Measurements from ENCODE around the gene MORN5.
A peak's percentile ranks its signal among the peaks of the same experiment; 100 is the strongest.

Gene MORN5

GRCh38 chr9:122197882-122198281 lies 38.2 kb downstream of the MORN5 start:
- CTCF ChIA-PET = no interaction called here
- Mint-ChIP-seq H3K27me3 (peaks cover 10% of the 10 kb centered on the region), H3K9me3 (no peaks in the 10 kb centered on the region), H3K27ac (no peak overlapping the region), H3K4me1 (no peaks in the 10 kb centered on the region), H3K4me3 (no peak overlapping the region), H3K36me3 (no peaks in the 10 kb centered on the region)
- DNase-seq = no peak

DNA sequence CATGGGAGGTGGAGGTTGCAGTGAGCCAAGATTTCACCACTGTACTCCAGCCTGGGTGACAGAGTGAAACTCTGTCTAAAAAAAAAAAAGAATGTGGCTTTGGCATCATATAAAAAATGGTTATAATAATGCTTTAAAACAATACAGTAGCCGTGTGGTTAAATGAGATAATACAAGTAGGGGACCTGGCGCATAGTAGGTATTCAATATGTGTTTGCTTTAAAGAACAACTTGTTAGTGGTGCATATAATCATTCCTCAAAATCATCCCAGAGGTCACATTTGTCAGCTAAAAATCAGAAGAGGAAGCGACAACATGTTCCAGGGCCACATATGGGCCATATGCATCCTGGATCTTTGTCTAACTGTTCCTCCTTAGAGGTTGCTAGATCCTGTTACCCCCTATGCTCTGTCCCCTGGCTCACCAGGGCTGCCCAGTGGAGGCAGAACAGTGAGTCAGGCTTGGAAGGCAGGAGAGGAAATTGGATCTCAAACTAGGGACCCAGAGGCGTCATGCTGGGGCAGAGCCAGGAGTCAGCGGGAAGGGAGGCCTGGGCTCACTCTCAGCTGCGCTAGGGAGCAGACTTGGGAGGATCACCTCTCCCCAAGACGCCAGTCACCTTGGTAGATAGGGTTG lies 41.4 kb downstream of the MORN5 start:
- Mint-ChIP-seq H3K9me3 (no peaks in the 10 kb centered on the region), H3K4me3 (no peak overlapping the region), H3K27me3 (peaks cover 10% of the 10 kb centered on the region), H3K36me3 (no peaks in the 10 kb centered on the region), H3K27ac (no peak overlapping the region), H3K4me1 (no peaks in the 10 kb centered on the region)
- CTCF ChIA-PET = no interaction called here
- no peak for DNase-seq

DNA sequence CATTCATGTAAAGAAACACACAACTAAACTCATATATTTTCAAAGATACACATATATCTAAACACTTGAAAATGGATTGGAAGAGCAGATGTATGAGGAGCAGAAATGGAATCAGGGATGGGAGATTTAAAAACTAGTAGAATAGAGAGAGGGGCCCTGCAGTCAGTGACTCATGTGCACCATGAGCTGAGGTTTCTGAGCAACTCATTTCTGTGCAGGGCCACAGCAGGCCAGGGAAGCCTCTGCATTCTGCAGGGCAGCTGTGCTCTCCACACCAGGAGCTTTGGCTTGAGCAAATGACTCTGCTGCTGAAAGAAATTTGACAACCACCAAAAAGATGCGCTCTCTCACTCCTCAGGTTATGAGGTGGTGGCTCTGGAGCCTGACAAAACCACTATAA lies 41.9 kb downstream of the MORN5 start:
- CTCF ChIA-PET = no interaction called here
- no peak overlapping the region for H3K27ac Mint-ChIP-seq
- no peak overlapping the region for H3K4me3 Mint-ChIP-seq
- no peaks in the 10 kb centered on the region for H3K4me1 Mint-ChIP-seq
- no peak for DNase-seq
- peaks cover 12% of the 10 kb centered on the region for H3K27me3 Mint-ChIP-seq
- no peaks in the 10 kb centered on the region for H3K36me3 Mint-ChIP-seq
- H3K9me3 Mint-ChIP-seq = no peaks in the 10 kb centered on the region

DNA sequence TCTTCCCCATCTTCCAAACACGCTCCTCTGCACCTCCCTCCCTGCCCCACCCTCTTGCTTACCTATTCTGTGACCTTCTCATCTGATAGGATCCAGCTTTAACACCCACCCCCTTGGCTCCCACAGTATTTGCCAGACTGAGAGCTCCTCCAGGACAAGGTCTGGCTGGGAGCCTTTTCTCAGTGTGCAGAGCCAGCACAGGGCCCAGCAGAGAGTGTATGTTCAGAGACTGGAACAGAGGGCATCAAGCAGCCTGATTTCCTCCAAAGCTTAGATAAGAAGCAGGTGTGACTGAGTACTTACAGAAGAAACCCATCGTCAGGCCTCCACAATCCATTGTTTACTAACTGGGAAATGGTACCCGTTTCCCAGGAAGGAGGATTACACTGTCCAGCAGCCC lies 42.4 kb downstream of the MORN5 start:
- Mint-ChIP-seq H3K9me3 (no peaks in the 10 kb centered on the region), H3K4me3 (no peak overlapping the region), H3K4me1 (no peaks in the 10 kb centered on the region), H3K27ac (no peak overlapping the region), H3K36me3 (no peaks in the 10 kb centered on the region), H3K27me3 (peaks cover 16% of the 10 kb centered on the region)
- CTCF ChIA-PET = no interaction called here
- no peak for DNase-seq

DNA sequence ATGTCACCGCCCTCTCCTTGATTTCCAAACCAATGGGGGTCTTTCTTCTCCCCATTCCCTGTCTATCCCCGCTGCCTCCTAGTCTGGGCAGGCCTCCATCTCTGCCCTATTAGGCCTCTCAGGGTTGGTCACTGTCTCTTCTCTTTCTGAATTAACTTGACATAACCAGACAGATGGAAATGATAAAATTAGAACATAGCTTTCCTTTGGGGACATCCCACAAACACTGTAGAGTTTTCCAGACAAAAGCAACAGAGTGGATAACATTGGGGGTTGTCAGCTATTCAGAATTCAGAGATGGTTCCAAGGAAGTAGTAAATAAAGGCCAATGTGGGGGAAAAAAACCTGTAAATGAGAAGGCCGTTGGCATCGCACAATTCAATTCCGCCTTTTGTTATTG lies 44.3 kb downstream of the MORN5 start:
- H3K27ac Mint-ChIP-seq = no peak overlapping the region
- DNase-seq = no peak

DNA sequence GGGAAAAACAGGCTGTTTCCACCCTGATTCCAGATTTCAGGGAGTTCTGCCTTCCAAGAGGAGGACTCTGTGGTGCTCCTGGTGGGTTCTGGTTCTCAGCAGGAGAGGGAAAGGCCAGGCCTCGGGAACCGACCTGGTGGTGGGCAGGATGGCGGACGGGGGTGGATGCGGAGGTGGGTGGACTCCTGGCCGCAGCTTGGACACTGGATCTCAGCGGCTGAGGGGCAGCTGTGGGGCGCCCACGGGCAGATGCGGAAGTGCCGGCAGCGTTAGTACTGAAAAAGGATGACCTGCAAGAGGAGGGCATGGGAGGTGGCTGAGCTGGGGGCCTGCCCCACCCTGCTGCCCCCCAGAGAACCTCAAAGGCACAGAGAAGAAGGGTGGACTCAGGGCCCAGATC lies 44.8 kb downstream of the MORN5 start:
- H3K36me3 Mint-ChIP-seq = no peaks in the 10 kb centered on the region
- no peak overlapping the region for H3K27ac Mint-ChIP-seq
- H3K4me3 Mint-ChIP-seq = no peak overlapping the region
- DNase-seq = no peak
- CTCF ChIA-PET = no interaction called here
- H3K27me3 Mint-ChIP-seq = peaks cover 16% of the 10 kb centered on the region
- no peaks in the 10 kb centered on the region for H3K9me3 Mint-ChIP-seq
- no peaks in the 10 kb centered on the region for H3K4me1 Mint-ChIP-seq

More for the DNA sequence above, 44.3 kb downstream of the MORN5 start:
- Mint-ChIP-seq H3K9me3 (no peaks in the 10 kb centered on the region), H3K4me3 (no peak overlapping the region), H3K4me1 (no peaks in the 10 kb centered on the region), H3K36me3 (no peaks in the 10 kb centered on the region), H3K27me3 (peaks cover 13% of the 10 kb centered on the region)
- CTCF ChIA-PET = no interaction called here

- H3K27me3 Mint-ChIP-seq = peaks cover 21% of the 10 kb centered on the region
- no peak for DNase-seq
- H3K27ac Mint-ChIP-seq = no peak overlapping the region
- CTCF ChIA-PET = no interaction called here
- no peaks in the 10 kb centered on the region for H3K4me1 Mint-ChIP-seq
- H3K9me3 Mint-ChIP-seq = no peaks in the 10 kb centered on the region
- H3K4me3 Mint-ChIP-seq = no peak overlapping the region
- no peaks in the 10 kb centered on the region for H3K36me3 Mint-ChIP-seq
Measured at GRCh38 chr9:122205176-122205575, 45.5 kb downstream of the MORN5 start.

DNA sequence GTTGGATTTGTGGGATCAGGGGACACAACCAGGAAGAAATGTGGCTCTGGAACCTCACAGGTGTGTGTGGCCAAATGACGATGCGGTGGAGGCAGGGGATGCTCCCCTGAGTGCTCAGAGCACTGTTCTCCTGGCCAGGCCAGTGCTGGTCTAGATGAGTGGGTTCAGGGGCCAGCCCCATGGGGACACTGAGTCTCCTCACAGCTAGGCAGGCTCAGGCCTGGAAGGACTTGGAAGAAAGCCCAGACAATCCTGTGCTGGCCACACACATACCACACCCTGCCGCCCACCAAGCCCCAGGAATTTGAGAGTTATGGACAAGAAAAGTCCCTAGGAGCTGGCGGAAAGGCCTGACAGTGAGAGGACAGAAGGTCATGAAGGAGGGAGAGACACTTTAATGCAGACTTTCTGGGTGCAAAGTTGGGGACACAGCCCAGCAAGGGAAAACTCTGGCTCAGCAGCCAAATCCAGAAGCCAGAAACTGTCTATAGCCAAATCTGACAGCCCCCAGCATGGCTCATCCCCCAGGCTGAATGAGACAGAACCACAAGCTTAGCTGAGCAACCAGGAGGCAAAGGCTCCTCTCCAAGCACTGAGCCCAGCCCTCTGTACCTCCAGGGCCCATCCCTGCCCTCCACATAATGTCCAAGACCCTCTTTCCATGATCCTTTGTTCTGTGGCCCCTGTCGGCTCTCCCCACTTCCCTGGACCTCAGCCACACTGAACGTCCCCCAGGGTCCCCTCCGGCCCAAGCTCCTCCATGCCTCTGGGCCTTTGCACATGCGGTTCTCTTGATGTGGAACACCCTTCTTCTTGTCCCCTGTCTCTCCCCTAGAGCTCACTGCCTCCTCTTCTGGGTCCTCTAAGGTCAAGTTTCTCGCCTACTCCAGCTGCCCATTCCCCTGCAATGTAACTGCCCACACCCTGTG lies 46.7 kb downstream of the MORN5 start:
- Mint-ChIP-seq H3K4me1 (no peaks in the 10 kb centered on the region), H3K27ac (no peak overlapping the region), H3K27me3 (peaks cover 26% of the 10 kb centered on the region), H3K36me3 (no peaks in the 10 kb centered on the region), H3K9me3 (no peaks in the 10 kb centered on the region), H3K4me3 (no peak overlapping the region)
- CTCF ChIA-PET = no interaction called here
- DNase-seq = no peak

GRCh38 chr9:122207096-122207495 lies 47.4 kb downstream of the MORN5 start:
- no peaks in the 10 kb centered on the region for H3K36me3 Mint-ChIP-seq
- CTCF ChIA-PET = interaction anchor here (1.9 kb wide), 1 partner anchor 84 kb away, joined by 6 read pairs; no protein-coding TSS in a partner anchor
- H3K27me3 Mint-ChIP-seq = peaks cover 33% of the 10 kb centered on the region
- no peak overlapping the region for H3K27ac Mint-ChIP-seq
- H3K4me1 Mint-ChIP-seq = no peaks in the 10 kb centered on the region
- DNase-seq = no peak
- H3K4me3 Mint-ChIP-seq = no peak overlapping the region
- no peaks in the 10 kb centered on the region for H3K9me3 Mint-ChIP-seq

DNA sequence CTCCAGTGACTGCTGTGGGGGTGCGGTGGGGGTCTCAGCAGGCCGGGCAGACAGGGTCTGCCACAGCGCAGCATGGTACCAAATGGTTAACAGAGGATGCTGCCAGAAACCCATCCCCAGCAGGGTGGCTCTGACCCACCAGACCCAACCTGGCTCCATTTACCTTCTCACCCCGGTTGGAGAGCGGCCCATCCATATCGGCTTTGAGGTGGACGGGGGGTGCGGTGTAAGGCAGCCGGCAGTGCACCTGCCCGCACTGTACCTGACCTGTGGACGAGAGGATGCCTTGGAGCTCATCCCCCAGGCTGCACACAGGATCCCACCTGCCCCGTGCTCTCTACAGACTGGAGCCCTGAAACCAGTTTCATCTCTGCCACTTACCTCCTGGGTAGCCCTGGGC lies 49.7 kb downstream of the MORN5 start:
- Mint-ChIP-seq H3K9me3 (no peaks in the 10 kb centered on the region), H3K27ac (no peak overlapping the region), H3K36me3 (no peaks in the 10 kb centered on the region), H3K4me3 (no peak overlapping the region), H3K27me3 (peaks cover 56% of the 10 kb centered on the region), H3K4me1 (peaks cover 8% of the 10 kb centered on the region)
- CTCF ChIA-PET = no interaction called here
- no peak for DNase-seq

DNA sequence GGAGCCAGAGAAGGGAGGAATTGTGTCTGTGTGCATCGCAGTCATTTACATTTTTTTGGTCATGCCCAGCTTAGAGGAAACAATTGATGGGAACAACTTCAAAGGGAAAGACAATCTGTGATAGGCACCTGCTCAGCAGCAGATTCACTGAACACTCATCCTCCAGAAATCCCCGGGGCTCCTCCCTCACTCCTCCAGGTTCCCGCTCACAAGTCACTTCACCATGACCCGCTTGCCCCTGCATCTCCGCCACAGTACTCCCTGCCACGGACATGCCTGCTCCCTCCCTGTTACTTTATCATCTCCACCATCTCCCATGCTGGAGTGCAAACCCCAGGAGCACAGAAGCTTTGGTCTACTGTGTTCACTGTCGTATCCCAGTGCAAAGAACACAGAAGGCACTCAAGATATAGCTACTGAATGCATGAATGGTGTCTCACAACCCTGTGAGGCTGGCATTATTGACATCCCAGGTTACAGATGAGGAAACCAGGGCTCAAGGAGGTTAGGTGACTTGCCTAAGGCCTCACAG lies 52.8 kb downstream of the MORN5 start:
- CTCF ChIA-PET = interaction anchor here (1.1 kb wide), 1 partner anchor 88 kb away, joined by 3 read pairs; no protein-coding TSS in a partner anchor
- peaks cover 77% of the 10 kb centered on the region for H3K27me3 Mint-ChIP-seq
- peaks cover 12% of the 10 kb centered on the region for H3K4me1 Mint-ChIP-seq
- H3K9me3 Mint-ChIP-seq = no peaks in the 10 kb centered on the region
- no peak for DNase-seq
- H3K4me3 Mint-ChIP-seq = peak overlapping the region; percentile 48
- H3K27ac Mint-ChIP-seq = peak overlapping the region; percentile 65
- H3K36me3 Mint-ChIP-seq = no peaks in the 10 kb centered on the region

- CTCF ChIA-PET = interaction anchor here (1.1 kb wide), 1 partner anchor 88 kb away, joined by 3 read pairs; no protein-coding TSS in a partner anchor
- peaks cover 77% of the 10 kb centered on the region for H3K27me3 Mint-ChIP-seq
- H3K36me3 Mint-ChIP-seq = no peaks in the 10 kb centered on the region
- peak overlapping the region; percentile 48 for H3K4me3 Mint-ChIP-seq
- no peaks in the 10 kb centered on the region for H3K9me3 Mint-ChIP-seq
- H3K27ac Mint-ChIP-seq = no peak overlapping the region
- H3K4me1 Mint-ChIP-seq = peaks cover 17% of the 10 kb centered on the region
- DNase-seq = no peak
Measured at GRCh38 chr9:122213102-122213588, 53.4 kb downstream of the MORN5 start.

DNA sequence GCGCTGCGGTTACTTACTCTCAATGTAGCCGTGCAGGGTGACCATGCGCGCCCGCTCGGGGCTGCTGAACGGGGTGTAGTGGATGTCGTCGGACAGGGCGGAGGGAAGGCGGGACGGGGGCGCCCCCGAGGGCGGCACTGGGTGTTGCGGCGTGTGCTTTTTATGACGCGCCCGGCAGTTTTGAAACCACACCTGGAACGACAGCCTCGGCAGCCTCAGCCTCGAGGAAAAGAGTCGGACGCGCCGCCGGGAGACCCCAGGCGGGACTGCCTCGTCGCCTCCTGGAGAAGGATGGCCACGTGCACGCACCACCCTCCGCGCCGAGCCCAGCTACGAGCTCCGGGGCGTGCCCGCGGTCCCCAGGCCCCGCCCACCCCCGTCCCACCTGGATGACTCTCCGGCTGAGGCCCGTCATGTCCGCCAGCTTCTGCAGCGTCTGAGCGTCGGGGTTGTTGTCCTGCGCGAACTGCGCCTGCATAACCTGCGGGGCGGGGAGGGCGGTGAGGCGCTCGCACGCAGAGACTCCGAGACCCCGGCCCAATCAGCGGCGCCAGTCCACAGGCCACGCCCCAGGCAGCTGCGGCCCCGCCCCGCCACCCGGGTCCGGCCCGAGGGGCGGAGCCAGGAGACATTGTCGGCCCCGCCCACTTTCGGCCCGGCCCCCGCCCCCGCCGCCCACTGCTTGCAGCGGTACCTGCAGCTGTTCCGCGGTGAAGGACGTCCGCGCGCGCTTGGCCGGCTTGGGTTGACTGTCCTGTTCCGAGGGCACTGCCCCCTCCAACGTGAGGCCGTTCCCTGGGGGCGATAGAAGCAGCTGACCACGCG lies 54.1 kb downstream of the MORN5 start:
- H3K4me3 Mint-ChIP-seq = peak overlapping the region; percentile 36
- H3K4me1 Mint-ChIP-seq = peaks cover 23% of the 10 kb centered on the region
- H3K27me3 Mint-ChIP-seq = peaks cover 83% of the 10 kb centered on the region
- DNase-seq = peak; percentile 77
- CTCF ChIA-PET = no interaction called here
- H3K36me3 Mint-ChIP-seq = no peaks in the 10 kb centered on the region
- H3K27ac Mint-ChIP-seq = no peak overlapping the region
- no peaks in the 10 kb centered on the region for H3K9me3 Mint-ChIP-seq

DNA sequence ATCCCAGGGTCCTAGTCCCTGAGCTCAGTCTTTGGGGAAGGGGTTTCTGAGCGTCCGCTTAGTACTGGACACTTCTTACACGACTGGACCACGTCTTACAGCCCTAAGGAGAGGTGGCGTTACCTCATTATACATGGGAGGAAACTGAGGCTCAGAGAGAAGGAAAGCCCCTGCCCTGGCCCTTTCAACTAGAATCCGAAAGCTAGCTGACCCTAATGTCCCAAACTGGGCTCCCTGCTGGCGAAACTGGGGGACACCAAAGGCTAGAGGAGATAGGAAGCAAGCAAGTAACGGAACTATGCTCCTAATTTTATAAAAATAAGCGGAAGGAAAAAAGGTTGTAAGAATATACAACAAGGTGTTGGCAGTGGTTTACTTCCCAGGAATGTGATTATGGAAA lies 54.8 kb downstream of the MORN5 start:
- CTCF ChIA-PET = no interaction called here

More for the DNA sequence above, 54.8 kb downstream of the MORN5 start:
- H3K27ac Mint-ChIP-seq = no peak overlapping the region
- peaks cover 30% of the 10 kb centered on the region for H3K4me1 Mint-ChIP-seq
- H3K4me3 Mint-ChIP-seq = peak overlapping the region; percentile 56
- no peaks in the 10 kb centered on the region for H3K9me3 Mint-ChIP-seq
- no peaks in the 10 kb centered on the region for H3K36me3 Mint-ChIP-seq
- no peak for DNase-seq
- peaks cover 86% of the 10 kb centered on the region for H3K27me3 Mint-ChIP-seq

All from activated naive CD4-positive, alpha-beta T cell treated with anti-CD3 and anti-CD28 coated beads, Interleukin-2, amount 10 ng/mL, durations not matched to agents 7 days and 5 days (primary cell).